KBM-7 (cell line): ENCODE data around the gene CAMK1G.
A peak's percentile ranks its signal among the peaks of the same experiment; 100 is the strongest.

Source experiments
- DNase-seq: peaks from one replicate; pipeline ENCODE4 v3.0.0-alpha.2; 2015
- in situ Hi-C: fragments of 300-500 bp; cut with MboI; formaldehyde crosslinking; loops from 2 replicates; pipeline ENCODE4 v1.14.3; 2020; ENCODE audit warnings: low sequenced_read_pairs, low pct_unique_long_range_greater_than_20kb, mixed read lengths

CAMK1G gene

DNA sequence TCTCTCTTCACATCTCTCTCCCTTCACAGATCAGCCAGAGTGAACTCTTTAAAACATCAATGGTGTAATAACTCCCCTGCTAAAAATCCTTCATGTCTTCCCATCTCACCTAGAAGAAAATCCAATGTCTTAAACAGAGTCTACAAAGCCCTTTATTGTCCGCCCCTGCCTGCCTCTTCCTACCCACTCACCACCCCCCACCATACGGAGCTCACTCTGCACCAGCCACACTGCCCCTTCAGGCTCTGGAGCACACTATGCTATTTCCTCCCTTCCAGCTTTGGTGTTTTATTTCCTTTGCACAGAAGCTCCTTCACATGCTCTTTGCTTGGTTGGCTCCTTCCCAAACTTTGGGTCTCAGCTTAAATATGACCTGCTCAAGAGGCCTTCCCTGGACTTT is 10.2 kb downstream of the CAMK1G start:
- DNase-seq = no peak
- in situ Hi-C loops = loop anchor here (25.0 kb wide), 1 partner anchor 94 kb away; the partner anchor contains the start of gene G0S2

DNA sequence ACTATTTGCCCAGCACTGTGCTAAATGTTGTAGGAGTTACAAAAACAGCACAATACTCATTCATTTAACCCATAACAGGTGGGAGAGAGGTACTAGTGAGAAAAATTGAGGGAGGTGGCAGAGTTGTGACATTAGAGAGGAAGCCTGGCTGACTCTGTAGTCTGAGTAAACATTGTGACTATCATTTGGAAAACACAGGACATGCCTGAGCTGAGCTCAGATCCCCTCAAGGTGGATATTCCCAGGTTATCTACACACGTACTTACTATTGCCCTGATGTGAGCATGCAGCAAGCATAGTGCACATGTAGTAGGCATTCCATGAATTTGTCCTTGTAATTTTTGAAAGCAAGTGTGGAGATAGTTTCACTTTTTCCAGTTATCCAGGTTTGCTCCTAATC is 10.9 kb downstream of the CAMK1G start:
- in situ Hi-C loops = loop anchor here (25.0 kb wide), 1 partner anchor 93 kb away; the partner anchor contains the start of gene G0S2
- DNase-seq = no peak

DNA sequence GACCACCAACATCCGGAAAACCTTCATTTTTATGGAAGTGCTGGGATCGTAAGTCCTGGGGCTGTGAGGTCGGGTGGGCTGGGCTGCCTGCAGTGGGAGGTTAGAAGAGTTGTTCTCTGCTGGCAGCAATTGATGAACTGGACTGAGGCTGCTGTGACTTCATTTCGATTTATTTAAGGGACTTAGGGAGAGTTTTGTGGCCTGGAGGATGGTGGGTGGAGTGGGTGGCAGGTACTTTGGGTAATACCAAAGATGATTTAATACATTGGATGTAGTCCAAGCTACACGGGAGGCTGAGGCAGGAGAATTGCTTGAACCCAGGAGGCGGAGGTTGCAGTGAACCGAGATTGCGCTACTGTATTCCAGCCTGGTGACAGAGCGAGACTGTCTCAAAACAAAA is 11.5 kb downstream of the CAMK1G start:
- in situ Hi-C loops = loop anchor here (25.0 kb wide), 1 partner anchor 92 kb away; the partner anchor contains the start of gene G0S2
- no peak for DNase-seq

DNA sequence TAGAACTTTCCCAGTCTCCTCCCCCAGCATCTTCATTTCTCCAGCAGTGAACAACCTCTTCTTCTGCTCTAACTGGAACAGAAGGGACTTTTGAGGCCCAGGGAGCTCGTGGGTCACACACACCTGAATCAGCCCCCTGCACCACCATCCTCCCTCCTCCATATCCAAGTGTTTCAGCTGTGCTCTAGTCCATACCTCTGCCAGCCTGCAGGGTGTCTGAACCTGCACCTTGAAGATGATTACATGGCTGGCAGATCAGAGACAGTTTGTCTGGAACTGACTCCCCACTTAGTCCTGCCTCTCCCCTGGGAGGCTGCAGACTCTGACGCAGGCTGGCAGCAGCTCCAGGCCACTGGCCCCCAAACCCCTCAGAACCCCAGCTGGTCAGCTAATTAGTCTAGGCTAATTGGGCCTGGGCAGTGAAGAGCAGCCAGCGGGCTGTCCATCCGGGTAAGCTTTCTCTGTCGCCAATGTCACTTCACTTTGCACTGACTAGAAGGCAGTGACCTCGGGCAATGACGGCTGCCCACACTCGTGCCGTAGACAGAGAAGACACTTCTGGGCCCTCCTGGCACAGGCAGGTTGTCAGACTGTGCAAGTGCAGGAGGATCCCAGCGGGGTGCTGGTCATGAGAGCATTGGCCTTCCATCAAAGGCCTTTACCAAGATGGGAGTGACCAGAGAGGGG is 12.2 kb downstream of the CAMK1G start:
- in situ Hi-C loops = loop anchor here (25.0 kb wide), 1 partner anchor 92 kb away; the partner anchor contains the start of gene G0S2

DNA sequence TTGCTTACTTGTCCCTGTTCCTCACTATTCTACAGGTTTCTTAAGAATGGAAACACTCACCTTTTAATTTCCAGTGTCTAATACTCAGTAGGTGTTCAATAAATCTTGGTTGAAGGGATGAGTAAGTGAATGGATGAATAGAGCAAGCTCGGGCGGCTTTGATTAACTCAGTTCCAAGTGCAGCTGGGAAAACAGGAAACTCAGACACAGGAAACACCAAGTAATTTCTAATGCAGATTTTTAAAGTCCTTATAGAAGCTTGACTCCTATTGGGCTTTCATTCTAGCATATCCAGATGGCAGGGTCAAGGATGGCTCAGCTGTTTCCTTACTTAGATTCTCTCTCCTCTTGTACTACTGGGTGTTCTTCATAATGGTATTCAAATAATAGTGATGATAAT is 14.0 kb downstream of the CAMK1G start:
- DNase-seq = no peak
- in situ Hi-C loops = loop anchor here (25.0 kb wide), 1 partner anchor 90 kb away; the partner anchor contains the start of gene G0S2

More for the DNA sequence above, 12.2 kb downstream of the CAMK1G start:
- no peak for DNase-seq

DNA sequence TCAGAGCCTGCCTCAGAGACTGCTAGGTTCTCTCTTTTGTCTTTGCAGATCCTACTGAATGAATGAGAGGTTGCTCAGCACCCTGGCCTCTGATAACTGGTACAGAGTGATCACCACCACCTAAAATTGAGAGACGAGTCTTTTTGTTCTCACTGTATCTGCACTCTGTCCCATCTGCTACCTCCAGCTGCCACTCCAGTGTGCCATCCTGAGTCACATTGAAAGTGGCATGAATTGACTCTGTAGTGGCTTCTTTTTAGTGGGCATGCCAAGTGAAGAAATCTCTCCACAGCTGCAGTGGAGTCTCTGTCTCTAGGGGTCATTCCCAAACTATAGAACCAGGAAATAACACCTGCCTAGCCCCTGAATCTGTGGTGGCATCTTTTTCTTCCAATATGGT is 14.7 kb downstream of the CAMK1G start:
- no peak for DNase-seq
- in situ Hi-C loops = loop anchor here (25.0 kb wide), 1 partner anchor 89 kb away; the partner anchor contains the start of gene G0S2

DNA sequence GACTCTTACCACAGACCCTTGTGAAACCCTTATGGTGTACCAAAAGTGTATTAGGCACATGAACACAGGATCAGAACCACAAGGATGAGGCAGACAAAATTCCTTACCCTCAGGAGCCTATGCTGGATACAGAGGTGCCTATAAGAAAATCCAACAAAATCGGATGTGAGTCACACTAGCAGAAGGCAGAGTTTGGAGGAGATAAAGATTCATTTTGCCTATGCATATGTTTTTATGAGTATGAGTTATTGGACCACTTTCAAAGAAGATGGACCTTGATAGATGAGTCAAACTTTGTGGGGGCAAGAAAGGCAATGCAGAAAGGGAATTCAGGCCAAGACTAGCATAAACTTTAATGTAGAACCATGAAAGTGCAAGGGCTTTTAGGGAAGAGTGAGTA is 17.0 kb downstream of the CAMK1G start:
- no peak for DNase-seq

DNA sequence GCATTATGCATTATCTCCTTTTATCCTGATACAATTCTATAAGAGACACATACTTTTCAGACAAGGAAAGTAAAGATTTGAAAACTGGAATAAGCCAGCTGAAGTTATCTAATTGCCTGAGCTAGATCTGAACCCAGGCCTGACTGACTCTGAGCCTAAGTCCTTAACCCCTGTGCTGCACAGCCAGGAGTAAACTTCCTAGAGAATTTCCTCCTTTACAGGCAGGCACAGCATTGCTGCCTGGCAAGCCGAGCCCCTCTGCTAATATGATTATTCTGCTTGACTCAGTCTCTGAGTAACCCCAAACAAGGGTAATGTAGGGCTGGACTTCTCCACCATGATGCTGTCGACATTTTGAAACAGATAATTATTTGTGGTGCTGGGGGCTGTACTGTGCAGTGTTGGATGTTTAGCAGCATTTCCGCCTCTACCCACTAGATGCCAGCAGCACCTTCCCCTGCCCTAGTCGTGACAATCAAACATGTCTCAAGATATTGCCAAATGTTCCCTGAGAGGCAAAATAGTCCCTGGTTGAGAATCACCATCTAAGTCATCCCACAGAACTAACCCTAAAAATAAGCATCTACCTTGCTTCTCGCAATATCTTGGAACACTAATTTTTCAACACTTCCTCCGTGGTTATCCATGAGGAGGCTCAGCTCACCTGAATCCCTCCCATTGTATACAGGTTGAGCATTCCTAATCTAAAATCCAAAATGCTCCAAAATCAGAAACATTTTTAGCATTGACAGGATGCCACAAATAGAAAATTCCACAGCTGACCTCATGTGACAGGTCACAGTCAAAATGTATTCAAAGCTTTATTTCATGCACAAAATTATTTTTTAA is 18.5 kb downstream of the CAMK1G start:
- DNase-seq = peak; percentile 30
- in situ Hi-C loops = no loop called here

More for the DNA sequence above, 17.0 kb downstream of the CAMK1G start:
- in situ Hi-C loops = no loop called here

DNA sequence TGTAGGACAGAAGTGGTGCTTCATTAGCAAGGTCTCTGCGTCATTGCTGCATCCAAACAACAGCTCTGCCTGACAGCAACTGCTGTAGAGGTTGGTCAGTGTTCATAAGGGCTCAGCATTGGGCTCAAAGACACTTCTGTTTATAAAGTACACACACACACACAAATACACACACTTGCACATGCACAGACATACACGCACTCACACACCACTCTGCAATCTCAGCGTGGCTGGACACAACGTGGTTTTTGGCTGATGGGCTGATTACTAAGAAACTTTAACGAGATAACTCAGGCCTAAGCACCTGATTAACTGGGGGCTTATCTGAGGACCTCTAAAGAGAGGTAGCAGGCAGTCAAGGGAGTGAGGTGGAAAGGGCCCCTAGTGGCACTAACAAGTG is 20.4 kb downstream of the CAMK1G start:
- DNase-seq = no peak

DNA sequence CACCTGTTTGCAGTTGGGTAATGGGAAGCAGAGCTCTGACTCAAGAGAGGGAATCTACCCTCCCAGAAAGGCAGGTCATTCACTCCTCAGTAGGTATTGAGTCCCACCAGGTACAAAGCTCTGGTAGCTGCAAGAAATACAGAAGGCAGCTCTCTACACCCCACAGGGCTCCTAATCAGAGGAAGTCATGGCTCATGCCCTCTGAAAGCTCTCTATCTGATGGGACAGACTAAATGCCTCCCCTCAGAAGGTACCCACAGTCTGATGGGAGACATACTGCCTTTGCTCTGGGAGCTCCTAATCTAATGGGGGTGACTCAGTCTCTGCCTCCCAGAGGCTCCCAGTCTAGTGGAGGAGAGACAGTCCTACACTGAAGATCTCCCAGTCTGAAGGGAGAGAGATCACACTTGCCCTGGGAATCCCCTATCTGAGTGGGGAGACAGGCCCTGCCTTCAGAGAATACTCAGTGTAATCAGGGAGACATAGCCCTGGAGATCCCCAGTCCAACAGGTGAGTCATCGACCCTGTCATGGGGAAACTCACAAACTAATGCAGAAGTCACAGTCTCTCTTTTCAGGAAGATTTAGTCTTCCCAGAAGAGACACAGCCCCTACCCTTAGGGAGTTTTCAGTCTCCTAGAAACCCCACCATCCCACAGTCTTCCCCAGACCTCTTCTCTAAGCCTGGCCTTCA is 23.7 kb downstream of the CAMK1G start:
- no peak for DNase-seq
- in situ Hi-C loops = no loop called here

More for the DNA sequence above, 20.4 kb downstream of the CAMK1G start:
- in situ Hi-C loops = no loop called here

DNA sequence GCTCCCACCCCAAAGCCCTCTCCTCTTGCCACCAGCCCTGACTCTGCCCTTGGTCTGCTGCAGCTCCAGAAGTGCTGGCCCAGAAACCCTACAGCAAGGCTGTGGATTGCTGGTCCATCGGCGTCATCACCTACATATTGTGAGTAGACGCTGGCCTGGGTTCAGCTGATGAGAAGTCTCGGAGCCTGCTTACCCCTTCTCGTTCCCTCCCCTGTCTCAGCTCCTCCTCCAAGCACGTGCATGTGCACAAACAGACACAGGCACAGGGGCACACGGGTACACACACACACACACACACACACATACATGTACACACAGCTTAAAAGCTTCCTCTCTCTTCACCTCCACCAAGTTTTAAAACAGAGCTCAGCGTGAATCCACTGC is 24.3 kb downstream of the CAMK1G start:
- in situ Hi-C loops = no loop called here
- DNase-seq = no peak

DNA sequence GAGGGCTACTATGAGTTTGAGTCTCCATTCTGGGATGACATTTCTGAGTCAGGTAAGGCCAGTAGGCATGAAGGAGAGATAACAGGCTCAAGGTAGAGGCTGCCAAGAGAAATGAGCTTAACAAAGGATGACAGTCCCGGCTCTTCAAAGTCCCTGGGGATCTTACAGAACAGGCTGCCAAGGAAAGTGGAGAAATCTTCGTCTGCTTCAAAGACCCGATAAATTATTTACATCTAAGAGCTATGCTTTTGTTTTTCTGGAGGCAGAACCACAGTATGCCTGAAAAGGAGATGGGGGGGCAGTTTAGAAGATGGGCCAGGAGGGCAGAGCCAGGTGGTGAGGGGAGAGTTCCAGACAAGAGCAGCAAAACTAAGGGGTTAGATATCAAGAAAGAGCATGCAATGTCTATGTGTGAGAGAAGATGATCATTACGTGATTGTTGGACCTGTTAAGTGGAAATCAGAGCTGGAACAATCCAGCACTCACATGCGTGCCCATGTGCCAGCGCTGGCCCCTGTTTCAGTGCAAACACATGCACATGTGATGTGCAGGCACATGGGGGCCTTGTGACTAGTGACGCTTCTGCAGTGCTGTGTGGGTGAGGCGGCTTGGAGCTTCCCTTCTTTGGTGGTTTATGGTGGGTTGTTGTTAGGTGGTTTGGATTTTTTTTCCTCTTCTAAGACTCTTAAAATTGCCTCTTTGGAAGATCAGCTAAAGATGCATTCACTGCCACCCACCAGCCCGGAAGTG is 25.7 kb downstream of the CAMK1G start:
- DNase-seq = no peak
- in situ Hi-C loops = no loop called here

DNA sequence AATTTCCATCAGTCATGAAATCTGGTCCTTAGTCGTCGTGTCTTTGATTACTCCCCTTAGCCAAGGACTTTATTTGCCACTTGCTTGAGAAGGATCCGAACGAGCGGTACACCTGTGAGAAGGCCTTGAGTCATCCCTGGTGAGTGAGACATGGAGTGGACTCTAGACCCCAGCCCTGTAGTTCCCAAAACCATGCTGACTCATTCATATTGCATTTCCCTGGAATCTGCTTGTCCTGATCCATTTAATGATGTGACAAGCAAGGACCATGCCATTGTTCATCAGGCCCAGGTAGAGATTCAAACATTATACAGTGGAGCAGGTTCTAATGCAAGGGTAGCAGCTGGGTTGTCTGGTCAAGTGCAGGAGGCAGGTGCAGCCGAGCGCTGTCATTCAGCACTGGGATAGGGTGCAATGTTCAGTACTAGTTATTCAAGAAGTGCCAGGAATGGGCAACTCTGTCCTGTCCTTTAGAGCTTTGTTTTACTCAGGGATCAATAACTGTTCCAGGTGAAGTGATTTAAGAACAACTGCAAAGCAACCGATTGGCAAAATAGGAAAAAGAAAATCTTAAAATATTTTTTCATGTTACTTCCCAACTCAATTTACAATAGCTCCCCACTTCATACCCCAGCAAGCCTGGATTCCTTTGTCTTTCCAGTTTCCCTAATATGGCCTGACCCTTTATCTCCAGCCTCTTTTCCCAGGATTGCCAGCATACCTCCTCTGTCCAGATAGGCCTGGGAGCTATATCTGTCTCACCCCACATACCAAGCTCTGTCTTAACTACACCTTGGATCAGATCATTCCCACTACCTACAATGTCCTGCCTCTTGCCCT is 26.5 kb downstream of the CAMK1G start:
- in situ Hi-C loops = no loop called here
- DNase-seq = no peak

DNA sequence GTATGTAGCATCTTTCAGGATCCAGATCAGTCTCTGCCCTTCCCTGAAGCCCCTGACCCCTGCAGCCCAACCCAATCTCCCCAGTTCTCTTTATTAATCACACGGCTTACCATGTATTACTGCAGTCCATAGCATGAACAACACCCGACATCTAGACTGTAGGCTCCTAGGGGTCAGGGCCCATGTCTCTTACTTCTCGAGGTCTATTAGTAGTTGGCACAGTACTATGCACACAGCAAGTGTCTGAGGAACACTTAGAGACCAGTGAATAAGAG is 27.1 kb downstream of the CAMK1G start:
- DNase-seq = no peak
- in situ Hi-C loops = no loop called here

DNA sequence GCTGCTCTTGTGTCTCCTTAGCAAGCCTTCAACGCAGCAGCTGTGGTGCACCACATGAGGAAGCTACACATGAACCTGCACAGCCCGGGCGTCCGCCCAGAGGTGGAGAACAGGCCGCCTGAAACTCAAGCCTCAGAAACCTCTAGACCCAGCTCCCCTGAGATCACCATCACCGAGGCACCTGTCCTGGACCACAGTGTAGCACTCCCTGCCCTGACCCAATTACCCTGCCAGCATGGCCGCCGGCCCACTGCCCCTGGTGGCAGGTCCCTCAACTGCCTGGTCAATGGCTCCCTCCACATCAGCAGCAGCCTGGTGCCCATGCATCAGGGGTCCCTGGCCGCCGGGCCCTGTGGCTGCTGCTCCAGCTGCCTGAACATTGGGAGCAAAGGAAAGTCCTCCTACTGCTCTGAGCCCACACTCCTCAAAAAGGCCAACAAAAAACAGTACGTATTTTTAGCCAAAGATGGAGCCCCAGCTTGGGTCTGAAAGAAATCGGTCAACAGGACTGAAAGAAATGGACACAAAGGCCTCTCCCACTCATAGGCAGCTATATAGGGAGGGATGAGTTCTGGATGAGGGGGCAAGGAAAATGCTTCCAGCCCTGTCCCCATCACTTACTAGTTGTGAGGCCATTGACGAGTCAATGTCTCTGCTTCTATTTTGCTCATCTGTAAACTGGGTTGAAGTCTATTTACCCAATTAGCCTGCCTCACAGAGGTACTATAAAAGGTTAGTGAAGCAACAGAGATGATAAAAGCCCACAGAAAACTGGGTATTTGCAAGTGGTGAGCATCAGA is 28.5 kb downstream of the CAMK1G start:
- DNase-seq = no peak

DNA sequence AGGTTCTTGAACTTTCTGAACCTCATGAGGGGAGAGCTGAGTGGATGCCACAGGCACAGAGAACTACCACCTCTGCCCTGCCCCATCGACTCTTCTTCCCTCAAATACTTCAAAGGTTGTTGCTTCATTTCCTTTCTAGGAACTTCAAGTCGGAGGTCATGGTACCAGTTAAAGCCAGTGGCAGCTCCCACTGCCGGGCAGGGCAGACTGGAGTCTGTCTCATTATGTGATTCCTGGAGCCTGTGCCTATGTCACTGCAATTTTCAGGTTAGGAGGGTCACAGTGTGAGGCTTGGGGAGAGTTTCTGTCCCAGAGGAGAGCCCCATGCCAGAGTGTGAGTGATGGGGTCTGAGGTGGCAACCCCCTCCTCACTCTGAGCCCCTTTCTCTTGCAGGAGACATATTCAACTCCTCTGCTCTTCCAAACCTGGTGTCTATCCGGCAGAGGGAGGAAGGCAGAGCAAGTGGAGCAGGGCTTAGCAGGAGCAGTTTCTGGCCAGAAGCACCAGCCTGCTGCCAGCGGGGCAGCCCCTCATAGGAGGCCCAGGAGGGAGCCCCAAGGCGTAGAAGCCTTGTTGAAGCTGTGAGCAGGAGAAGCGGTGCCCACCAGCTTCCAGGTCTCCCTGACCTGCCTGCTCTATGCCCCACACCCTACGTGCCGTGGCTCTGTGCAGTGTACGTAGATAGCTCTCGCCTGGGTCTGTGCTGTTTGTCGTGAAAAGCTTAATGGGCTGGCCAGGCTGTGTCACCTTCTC is 29.3 kb downstream of the CAMK1G start:
- in situ Hi-C loops = no loop called here
- no peak for DNase-seq

More for the DNA sequence above, 28.5 kb downstream of the CAMK1G start:
- in situ Hi-C loops = no loop called here
